Neural progenitor cell (in vitro differentiated cells): ENCODE measurements around the gene GABRA5.

Experiments used
- CTCF ChIP-seq: fragments of 200-600 bp; sonication (generic); IDR thresholded peaks from 2 replicates; pipeline ENCODE4 v1.5.1; 2017; ENCODE audit warnings: antibody characterized with exemption, mild to moderate bottlenecking
- EZH2phosphoT487 ChIP-seq: fragments of 200-600 bp; sonication (generic); IDR thresholded peaks from 2 replicates; pipeline ENCODE4 v1.6.1; 2017; ENCODE audit warnings: antibody characterized with exemption

- no peak for TF ChIP-seq CTCF
- no peak for TF ChIP-seq EZH2phosphoT487
Observed at GRCh38 chr15:26894181-26894580, 27.3 kb downstream of the GABRA5 start.
